T-helper 17 cell (primary cell): Measurements from ENCODE around the gene PRKCZ. TPM values are rescaled to one million over a fixed set of nuclear protein-coding genes. Genes with fewer than 3 reads are reported as not detected.
"Not testable (repeated sequence)": the region's sequence is repeated elsewhere in the genome, so short reads cannot be mapped to it uniquely, and the experiment has no call there.

Experiments used
- ATAC-seq: fragments of 150-1000 bp; cut with Tn5 transposase; 2 replicates; pipeline ENCODE4 v1.10.0; 2021; ENCODE audit warnings: mild to moderate bottlenecking, moderate library complexity
- DNase-seq, 3 donors: peaks; one replicate each; pipeline versions ENCODE4 v3.0.0 to v3.0.0-alpha.2; 2020 to 2021
- H3K9me3 ChIP-seq: one replicate; pipeline ENCODE4 v1.7.0; 2013; ENCODE audit warnings: low read length, mild to moderate bottlenecking; ENCODE audit not compliant: control insufficient read depth, poor library complexity, severe bottlenecking
- H3K27ac Mint-ChIP-seq: one replicate; pipeline ENCODE4 v1.8.0; 2022; ENCODE audit warnings: mild to moderate bottlenecking, moderate library complexity, mixed read lengths
- H3K27me3 Mint-ChIP-seq: one replicate; pipeline ENCODE4 v1.8.0; 2022; ENCODE audit warnings: mixed read lengths
- H3K36me3 Mint-ChIP-seq: one replicate; pipeline ENCODE4 v1.8.0; 2022; ENCODE audit warnings: low read depth, mixed read lengths
- H3K4me1 Mint-ChIP-seq: one replicate; pipeline ENCODE4 v1.8.0; 2022; ENCODE audit warnings: mild to moderate bottlenecking, mixed read lengths
- H3K4me3 Mint-ChIP-seq: one replicate; pipeline ENCODE4 v1.8.0; 2022; ENCODE audit warnings: mild to moderate bottlenecking, moderate library complexity, mixed read lengths
- total RNA-seq, 4 donors: library from RNA in 2 of 4; stranded (reverse) in 2 of 4; gene quantifications; one replicate each; pipeline ENCODE4 v1.2.3 and lab custom pipeline; 2022 to 2026

Gene PRKCZ
- total RNA-seq, 2 donors from 2014 or later, result 26.0 to 33.5 TPM

DNA sequence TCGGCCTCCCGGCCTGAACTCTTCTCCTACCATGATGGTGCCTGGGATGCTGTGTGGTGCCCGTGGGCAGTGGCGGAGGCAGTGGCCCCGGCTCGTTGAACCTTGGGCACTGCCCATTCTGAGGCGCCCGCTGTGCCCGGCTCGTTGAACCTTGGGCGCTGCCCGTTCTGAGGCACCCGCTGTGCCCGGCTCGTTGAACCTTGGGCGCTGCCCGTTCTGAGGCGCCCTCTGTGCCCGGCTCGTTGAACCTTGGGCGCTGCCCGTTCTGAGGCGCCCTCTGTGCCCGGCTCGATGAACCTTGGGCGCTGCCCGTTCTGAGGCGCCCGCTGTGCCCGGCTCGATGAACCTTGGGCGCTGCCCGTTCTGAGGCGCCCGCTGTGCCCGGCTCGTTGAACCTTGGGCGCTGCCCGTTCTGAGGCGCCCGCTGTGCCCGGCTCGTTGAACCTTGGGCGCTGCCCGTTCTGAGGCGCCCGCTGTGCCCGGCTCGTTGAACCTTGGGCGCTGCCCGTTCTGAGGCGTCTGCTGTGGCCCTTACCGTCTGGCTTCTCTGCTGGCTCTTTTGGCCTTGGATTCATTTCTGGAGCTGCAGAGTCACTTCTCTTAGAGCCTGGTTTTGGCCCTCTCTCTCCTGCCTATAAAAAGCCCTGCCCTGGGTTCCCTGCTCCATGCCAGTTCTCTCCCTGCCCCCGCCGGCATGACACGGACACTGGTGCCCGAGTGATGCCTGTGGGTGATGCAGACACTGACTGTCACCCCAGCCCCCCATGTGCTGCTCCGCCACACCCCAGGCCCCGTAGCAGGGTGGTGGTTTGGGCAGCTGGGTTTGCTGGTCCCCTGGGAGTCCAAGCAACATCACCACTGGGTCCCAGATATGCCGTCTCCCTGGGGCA, 44.3 kb downstream of the PRKCZ start:
- ATAC-seq, H3K4me3 Mint-ChIP-seq, H3K27me3 Mint-ChIP-seq, H3K36me3 Mint-ChIP-seq, H3K9me3 ChIP-seq, H3K27ac Mint-ChIP-seq, DNase-seq, H3K4me1 Mint-ChIP-seq: not testable (repeated sequence)

- peaks cover 4% of the 10 kb centered on the region for H3K4me1 Mint-ChIP-seq
- no peak overlapping the region for H3K27ac Mint-ChIP-seq
- H3K4me3 Mint-ChIP-seq, result no peak overlapping the region
- ATAC-seq (no peak), DNase-seq (no peak)
- peaks cover 2% of the 10 kb centered on the region for H3K36me3 Mint-ChIP-seq
- no peaks in the 10 kb centered on the region for H3K27me3 Mint-ChIP-seq
- H3K9me3 ChIP-seq, result no peaks in the 10 kb centered on the region
Observed at GRCh38 chr1:2095394-2095793, 45.2 kb downstream of the PRKCZ start.

GRCh38 chr1:2095981-2096736, 45.9 kb downstream of the PRKCZ start:
- no peak for ATAC-seq
- H3K27me3 Mint-ChIP-seq, result no peaks in the 10 kb centered on the region
- peaks cover 5% of the 10 kb centered on the region for H3K4me1 Mint-ChIP-seq
- DNase-seq, result no peak
- peaks cover 2% of the 10 kb centered on the region for H3K36me3 Mint-ChIP-seq
- H3K9me3 ChIP-seq, result no peaks in the 10 kb centered on the region
- H3K27ac Mint-ChIP-seq, result no peak overlapping the region
- H3K4me3 Mint-ChIP-seq, result no peak overlapping the region

GRCh38 chr1:2097386-2098300, 47.4 kb downstream of the PRKCZ start:
- no peak for DNase-seq
- no peaks in the 10 kb centered on the region for H3K27me3 Mint-ChIP-seq
- peaks cover 4% of the 10 kb centered on the region for H3K36me3 Mint-ChIP-seq
- H3K9me3 ChIP-seq, result no peaks in the 10 kb centered on the region
- peaks cover 8% of the 10 kb centered on the region for H3K4me1 Mint-ChIP-seq
- no peak overlapping the region for H3K27ac Mint-ChIP-seq
- no peak for ATAC-seq
- no peak overlapping the region for H3K4me3 Mint-ChIP-seq

GRCh38 chr1:2098301-2098698, 48.1 kb downstream of the PRKCZ start:
- H3K36me3 Mint-ChIP-seq, result peaks cover 4% of the 10 kb centered on the region
- DNase-seq (peak in 1 of 3 donors; percentile 2), ATAC-seq (no peak)
- no peaks in the 10 kb centered on the region for H3K9me3 ChIP-seq
- H3K4me1 Mint-ChIP-seq, result peaks cover 8% of the 10 kb centered on the region
- H3K27me3 Mint-ChIP-seq, result no peaks in the 10 kb centered on the region
- no peak overlapping the region for H3K27ac Mint-ChIP-seq
- H3K4me3 Mint-ChIP-seq, result no peak overlapping the region

DNA sequence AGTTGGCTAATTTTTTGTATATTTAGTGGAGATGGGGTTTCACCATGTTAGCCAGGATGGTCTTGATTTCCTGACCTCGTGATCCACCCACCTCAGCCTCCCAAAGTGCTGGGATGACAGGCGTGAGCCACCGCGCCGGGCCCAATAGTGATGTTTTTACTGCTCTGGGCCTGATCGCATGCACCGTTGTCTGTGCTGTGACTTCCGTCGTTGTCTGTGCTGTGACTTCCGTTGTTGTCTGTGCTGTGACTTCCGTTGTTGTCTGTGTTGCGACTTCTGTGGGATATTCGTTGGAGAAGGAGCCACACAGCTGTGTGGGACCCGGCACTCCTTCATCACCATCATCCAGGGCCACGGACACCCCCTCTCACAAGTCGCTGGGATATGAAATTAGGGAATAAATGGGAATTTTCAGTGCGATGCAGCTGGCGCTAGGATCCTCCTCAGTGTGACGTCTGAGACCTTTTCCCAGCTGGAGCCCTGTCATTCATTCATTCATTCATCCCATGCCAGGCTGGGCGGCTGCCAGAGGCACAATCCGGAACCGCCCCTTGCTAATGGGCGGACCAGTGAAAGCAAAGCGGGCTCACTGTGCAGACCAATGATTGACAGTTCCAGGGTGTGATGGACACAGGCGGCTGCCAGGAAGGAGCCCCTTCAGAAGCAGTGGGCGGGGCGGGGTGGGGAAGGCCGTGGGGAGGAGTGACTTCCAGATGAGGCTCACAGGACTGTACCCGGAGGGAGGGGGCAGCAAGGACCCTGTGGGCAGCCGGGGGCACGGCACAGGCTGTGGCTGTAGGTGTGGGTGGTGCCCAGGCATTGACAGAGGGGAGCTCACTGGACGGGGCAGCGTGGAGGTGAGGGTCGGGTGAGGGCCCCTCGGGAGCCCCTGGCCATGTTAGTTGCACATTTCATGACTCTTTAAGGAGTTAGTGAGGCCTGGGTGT, 48.9 kb downstream of the PRKCZ start:
- peak in 1 of 3 donors; percentile 4 for DNase-seq
- Mint-ChIP-seq H3K27ac (no peak overlapping the region), H3K36me3 (peaks cover 4% of the 10 kb centered on the region), H3K27me3 (no peaks in the 10 kb centered on the region), H3K4me3 (no peak overlapping the region), H3K4me1 (peaks cover 8% of the 10 kb centered on the region)
- no peak for ATAC-seq
- H3K9me3 ChIP-seq, result no peaks in the 10 kb centered on the region

GRCh38 chr1:2099886-2100779, 49.9 kb downstream of the PRKCZ start:
- ATAC-seq, result no peak
- DNase-seq, result peak in 1 of 3 donors; percentile 2
- no peaks in the 10 kb centered on the region for H3K9me3 ChIP-seq
- Mint-ChIP-seq H3K4me1 (peaks cover 8% of the 10 kb centered on the region), H3K4me3 (no peak overlapping the region), H3K36me3 (peaks cover 4% of the 10 kb centered on the region), H3K27me3 (no peaks in the 10 kb centered on the region), H3K27ac (no peak overlapping the region)

GRCh38 chr1:2100780-2101108, 50.5 kb downstream of the PRKCZ start:
- H3K4me3 Mint-ChIP-seq, result no peak overlapping the region

GRCh38 chr1:2101531-2101930, 51.3 kb downstream of the PRKCZ start:
- Mint-ChIP-seq H3K4me1 (peaks cover 8% of the 10 kb centered on the region), H3K27me3 (no peaks in the 10 kb centered on the region), H3K4me3 (no peak overlapping the region), H3K27ac (no peak overlapping the region), H3K36me3 (peaks cover 4% of the 10 kb centered on the region)
- ATAC-seq (no peak), DNase-seq (peak in 1 of 3 donors; percentile 6)
- H3K9me3 ChIP-seq, result no peaks in the 10 kb centered on the region

More at GRCh38 chr1:2100780-2101108, 50.5 kb downstream of the PRKCZ start:
- no peak overlapping the region for H3K27ac Mint-ChIP-seq
- DNase-seq (no peak), ATAC-seq (no peak)
- H3K36me3 Mint-ChIP-seq, result peaks cover 4% of the 10 kb centered on the region
- peaks cover 8% of the 10 kb centered on the region for H3K4me1 Mint-ChIP-seq
- H3K27me3 Mint-ChIP-seq, result no peaks in the 10 kb centered on the region
- no peaks in the 10 kb centered on the region for H3K9me3 ChIP-seq

- Mint-ChIP-seq H3K4me3 (no peak overlapping the region), H3K4me1 (peaks cover 8% of the 10 kb centered on the region), H3K36me3 (peaks cover 4% of the 10 kb centered on the region)
Observed at GRCh38 chr1:2101946-2102345, 51.7 kb downstream of the PRKCZ start.

DNA sequence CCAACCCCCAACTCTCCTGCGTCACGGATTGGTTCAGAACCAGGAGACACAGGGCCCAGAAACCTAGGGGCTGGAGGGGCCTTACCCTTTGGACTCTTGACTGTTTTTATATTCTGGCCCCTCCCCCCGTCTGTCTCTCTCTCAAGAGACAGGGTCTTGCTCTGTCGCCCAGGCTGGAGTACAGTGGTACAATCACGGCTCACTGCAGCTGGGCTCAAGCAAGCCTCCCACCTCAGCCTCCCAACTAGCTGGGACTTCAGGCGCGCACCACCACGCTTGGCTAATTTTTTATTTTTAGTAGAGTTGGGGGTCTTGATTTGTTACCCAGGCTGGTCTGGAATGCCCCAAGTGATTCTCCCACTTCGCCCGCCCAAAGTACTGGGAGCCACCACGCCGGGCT, 52.5 kb downstream of the PRKCZ start:
- Mint-ChIP-seq H3K27me3 (no peaks in the 10 kb centered on the region), H3K36me3 (peaks cover 4% of the 10 kb centered on the region), H3K4me1 (peaks cover 8% of the 10 kb centered on the region), H3K27ac (no peak overlapping the region), H3K4me3 (no peak overlapping the region)
- DNase-seq, result no peak
- ATAC-seq, result no peak
- H3K9me3 ChIP-seq, result no peaks in the 10 kb centered on the region

More at GRCh38 chr1:2101946-2102345, 51.7 kb downstream of the PRKCZ start:
- H3K9me3 ChIP-seq, result no peaks in the 10 kb centered on the region
- ATAC-seq, result no peak
- Mint-ChIP-seq H3K27me3 (no peaks in the 10 kb centered on the region), H3K27ac (no peak overlapping the region)
- peak in 1 of 3 donors; percentile 1 for DNase-seq
